Stimulated activated CD8-positive, alpha-beta memory T cell treated with anti-CD3 and anti-CD28 coated beads, Interleukin-15, amount 100 ng/mL, for 1 hour (primary cell): ENCODE measurements around the gene GBP6.
"Not testable (repeated sequence)": the region's sequence is repeated elsewhere in the genome, so short reads cannot be mapped to it uniquely, and the experiment has no call there.

ENCODE experiments used
- DNase-seq: peaks from one replicate; pipeline ENCODE4 v3.0.0-alpha.2; 2020; ENCODE audit warnings: low read depth

GBP6 gene

GRCh38 chr1:89363638-89364536 lies at the start of gene GBP6:
Gene GBP6 (plus strand): TSS chr1:89364059. CDS start chr1:89368552, 4,493 bp downstream.
- DNase-seq = no peak

GRCh38 chr1:89322402-89322801 lies 41.5 kb upstream of the GBP6 start:
- no peak for DNase-seq

- DNase-seq = no peak
These were observed 32.0 kb upstream of the GBP6 start for GRCh38 chr1:89331890-89332289.

- no peak for DNase-seq
These were observed 31.4 kb upstream of the GBP6 start for GRCh38 chr1:89332461-89332860.

GRCh38 chr1:89335486-89335885 lies 28.4 kb upstream of the GBP6 start:
- no peak for DNase-seq

GRCh38 chr1:89337903-89338302 lies 26.0 kb upstream of the GBP6 start:
- DNase-seq = no peak

GRCh38 chr1:89339039-89339438 lies 24.8 kb upstream of the GBP6 start:
- DNase-seq = no peak

- not testable (repeated sequence) for DNase-seq
These were observed 18.4 kb upstream of the GBP6 start for GRCh38 chr1:89345479-89345878.

GRCh38 chr1:89347296-89347695 lies 16.6 kb upstream of the GBP6 start:
- no peak for DNase-seq

- DNase-seq = no peak
These were observed 13.6 kb upstream of the GBP6 start for GRCh38 chr1:89350298-89350697.

- DNase-seq = no peak
These were observed 12.1 kb upstream of the GBP6 start for GRCh38 chr1:89351597-89352311.

- DNase-seq = no peak
These were observed 11.4 kb upstream of the GBP6 start for GRCh38 chr1:89352421-89352820.

GRCh38 chr1:89354205-89354604 lies 9.7 kb upstream of the GBP6 start:
- no peak for DNase-seq

GRCh38 chr1:89355056-89355455 lies 8.8 kb upstream of the GBP6 start:
- no peak for DNase-seq

- DNase-seq = no peak
These were observed 7.0 kb upstream of the GBP6 start for GRCh38 chr1:89356658-89357400.

- DNase-seq = peak; percentile 81
These were observed 5.5 kb upstream of the GBP6 start for GRCh38 chr1:89358287-89358893.

- no peak for DNase-seq
These were observed 3.1 kb upstream of the GBP6 start for GRCh38 chr1:89360716-89361115.

GRCh38 chr1:89361681-89362080 lies 2.2 kb upstream of the GBP6 start:
- DNase-seq = no peak

GRCh38 chr1:89363196-89363595 lies 663 bp upstream of the GBP6 start:
- no peak for DNase-seq

GRCh38 chr1:89364954-89365550 lies 1.2 kb downstream of the GBP6 start:
- DNase-seq = no peak

- no peak for DNase-seq
These were observed 3.4 kb downstream of the GBP6 start for GRCh38 chr1:89367221-89367620.

GRCh38 chr1:89369331-89369730 lies 5.5 kb downstream of the GBP6 start:
- DNase-seq = no peak
